Epithelial cell of alveolus of lung (primary cell): ENCODE measurements around the gene CCDC201. TPM values are rescaled to one million over a fixed set of nuclear protein-coding genes. Genes with fewer than 3 reads are reported as not detected.

ENCODE experiments used
- total RNA-seq: library from RNA; depleted of rRNA; stranded (reverse); fragments of >200 nt; gene quantifications from 2 replicates; pipeline ENCODE4 v1.2.1, GENCODE V29; 2015

Gene CCDC201
- total RNA-seq: not detected in 2 replicates

GRCh38 chr7:45873035-45873354, at the start of gene CCDC201:
Gene CCDC201 (minus strand): TSS chr7:45873082. CDS start chr7:45873007, 75 bp downstream.

GRCh38 chr7:45920502-45921380, 47.9 kb upstream of the CCDC201 start, which contains the start of gene IGFBP3:
Gene IGFBP3 (minus strand): TSS chr7:45921272. CDS start chr7:45921140, 132 bp downstream.

GRCh38 chr7:45888185-45888992, 15.5 kb upstream of the CCDC201 start, which contains the start of gene IGFBP1:
Gene IGFBP1 (plus strand): TSS chr7:45888488. CDS start chr7:45888653, 165 bp downstream.

Other genes starting within 250 kb of the CCDC201 start
- not detected in 2 replicates for gene IGFBP1, start 15.4 kb upstream of the CCDC201 start, total RNA-seq
- gene IGFBP3, start 48.2 kb upstream of the CCDC201 start, total RNA-seq: 34.3 and 660 TPM in 2 replicates